NCI-H1417 treated with DMSO at 0.1 percent for 48 hours (cell line): ENCODE results near the gene FOSL2.

ENCODE experiments used
- DNase-seq: peaks from one replicate; lab custom pipeline; 2025; lab: John Stamatoyannopoulos, UW

FOSL2 gene

GRCh38 chr2:28432362-28432761 lies 39.7 kb downstream of the FOSL2 start:
- DNase-seq: no peak

DNA sequence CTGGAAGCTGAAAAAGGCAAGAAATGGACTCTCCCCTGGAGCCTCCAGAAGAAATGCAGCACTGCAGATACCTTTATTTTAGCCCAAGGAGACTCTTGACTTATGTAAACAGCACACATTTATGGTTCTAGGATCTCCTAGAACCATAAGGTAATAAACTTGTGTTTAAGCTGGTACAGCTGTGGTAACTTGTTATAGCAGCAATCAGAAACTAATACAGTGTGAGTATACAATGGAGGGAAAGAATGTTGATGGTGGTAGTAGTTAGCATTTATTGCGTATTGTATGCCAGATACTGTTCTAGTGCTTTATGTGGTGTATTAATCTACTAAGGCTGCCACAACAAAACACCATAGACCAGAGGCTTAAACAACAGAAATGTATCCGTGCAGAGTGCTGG lies 40.6 kb downstream of the FOSL2 start:
- DNase-seq: no peak

- DNase-seq: no peak
These were observed 41.4 kb downstream of the FOSL2 start for GRCh38 chr2:28433935-28434599.

DNA sequence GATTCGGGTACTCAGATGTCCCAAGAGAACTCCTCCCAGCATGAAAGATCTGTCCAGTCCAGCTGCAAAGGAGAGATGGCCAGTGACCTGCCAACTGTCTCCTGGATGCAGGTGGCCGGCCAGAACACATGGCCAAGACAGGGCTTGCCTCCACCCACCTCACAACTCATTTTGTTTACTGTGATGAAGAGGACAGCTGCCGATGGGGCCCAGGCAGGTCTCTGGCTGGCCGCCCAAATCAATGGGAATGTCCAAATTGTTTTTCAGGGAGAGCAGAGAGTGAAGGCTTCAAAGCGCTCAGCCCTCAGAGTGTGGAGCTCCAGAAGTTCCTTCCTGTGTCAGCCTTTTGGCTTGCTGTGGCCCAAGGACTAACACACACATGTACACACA lies 41.9 kb downstream of the FOSL2 start:
- DNase-seq: no peak

DNA sequence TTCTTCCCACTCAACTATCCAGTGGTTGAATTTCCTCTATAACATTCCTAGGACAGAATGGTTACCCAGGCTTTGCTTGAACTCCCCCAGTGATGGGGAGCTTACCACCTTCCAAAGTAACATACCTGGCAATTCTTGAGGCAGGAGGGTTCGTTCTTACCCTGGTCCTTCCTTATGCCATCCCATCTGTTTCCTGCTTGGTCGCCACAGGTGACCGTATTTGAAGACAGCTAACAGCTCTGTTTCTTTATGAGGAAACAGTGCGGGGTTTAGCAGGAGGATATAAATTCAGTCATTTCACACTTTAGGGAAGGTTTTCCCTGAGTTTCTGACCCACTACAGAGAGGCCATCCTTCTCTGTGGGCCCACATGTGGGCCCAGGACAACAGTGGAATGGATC lies 42.6 kb downstream of the FOSL2 start:
- DNase-seq: no peak

- no peak for DNase-seq
These were observed 43.2 kb downstream of the FOSL2 start for GRCh38 chr2:28435814-28436351.

GRCh38 chr2:28436525-28437051 lies 43.9 kb downstream of the FOSL2 start:
- DNase-seq: no peak

- DNase-seq: no peak
These were observed 44.6 kb downstream of the FOSL2 start for GRCh38 chr2:28437149-28437835.

GRCh38 chr2:28437918-28438317 lies 45.3 kb downstream of the FOSL2 start:
- no peak for DNase-seq

- no peak for DNase-seq
These were observed 45.9 kb downstream of the FOSL2 start for GRCh38 chr2:28438532-28439063.

GRCh38 chr2:28439127-28439526 lies 46.5 kb downstream of the FOSL2 start:
- DNase-seq: no peak

DNA sequence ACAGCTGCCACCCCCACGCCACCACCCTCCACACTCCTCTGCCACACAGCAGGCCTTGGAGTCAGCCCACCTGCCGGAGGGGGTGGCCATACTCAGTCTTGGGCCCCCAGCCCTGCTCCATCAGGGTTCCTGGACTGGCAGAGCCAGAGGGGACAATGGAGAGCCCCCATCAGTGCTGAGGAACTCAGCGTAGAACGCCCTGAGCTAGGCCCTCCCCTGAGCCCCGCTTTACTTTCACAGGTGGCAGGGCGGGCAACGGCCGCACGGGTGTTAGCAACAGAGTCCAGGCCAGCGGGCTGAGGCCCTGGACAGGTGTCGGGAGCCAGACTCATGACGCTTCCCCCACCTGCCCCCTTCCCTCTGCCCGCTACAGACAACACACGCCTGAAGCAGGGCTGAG lies 47.1 kb downstream of the FOSL2 start:
- DNase-seq: no peak

GRCh38 chr2:28442328-28442727 lies 49.7 kb downstream of the FOSL2 start:
- DNase-seq: no peak

GRCh38 chr2:28444956-28445355 lies 52.3 kb downstream of the FOSL2 start:
- DNase-seq: no peak

DNA sequence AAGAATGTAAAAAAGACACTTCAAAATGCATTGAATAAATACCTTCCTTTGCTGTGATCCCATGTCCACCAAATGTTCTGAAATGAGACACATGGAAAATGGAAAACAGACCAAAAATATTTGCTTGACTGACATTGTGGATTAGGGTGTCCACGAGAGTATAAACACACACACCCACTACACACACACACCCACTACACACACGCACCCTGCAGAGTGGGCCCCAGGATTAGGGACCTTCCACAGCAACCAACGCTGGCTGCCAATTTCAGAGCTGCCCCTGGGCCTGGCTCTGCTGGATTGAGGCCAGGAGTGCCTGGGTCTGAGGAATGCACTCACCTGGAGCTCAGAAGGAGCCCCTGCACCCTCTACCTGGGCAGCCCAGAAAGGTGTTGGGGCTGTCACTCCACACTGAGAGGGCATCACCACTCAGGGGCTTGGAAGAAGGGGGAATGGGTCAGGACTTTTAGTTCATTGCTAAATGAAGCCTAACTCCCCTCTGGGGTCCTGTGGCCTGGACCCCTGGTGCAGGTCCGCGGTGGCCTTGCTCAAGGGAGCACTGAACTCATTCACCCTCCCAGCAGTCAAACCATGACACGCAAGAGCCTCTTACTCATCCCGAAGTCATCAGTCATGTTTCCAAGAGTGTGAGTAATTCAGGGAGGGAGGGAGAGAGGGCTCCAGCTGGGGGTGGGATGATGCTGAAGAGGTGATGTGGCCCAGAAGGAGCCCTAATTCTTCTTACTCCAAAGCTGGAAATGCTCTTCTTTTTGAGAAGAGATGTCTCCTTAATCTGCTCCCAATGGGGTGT lies 53.0 kb downstream of the FOSL2 start:
- no peak for DNase-seq

DNA sequence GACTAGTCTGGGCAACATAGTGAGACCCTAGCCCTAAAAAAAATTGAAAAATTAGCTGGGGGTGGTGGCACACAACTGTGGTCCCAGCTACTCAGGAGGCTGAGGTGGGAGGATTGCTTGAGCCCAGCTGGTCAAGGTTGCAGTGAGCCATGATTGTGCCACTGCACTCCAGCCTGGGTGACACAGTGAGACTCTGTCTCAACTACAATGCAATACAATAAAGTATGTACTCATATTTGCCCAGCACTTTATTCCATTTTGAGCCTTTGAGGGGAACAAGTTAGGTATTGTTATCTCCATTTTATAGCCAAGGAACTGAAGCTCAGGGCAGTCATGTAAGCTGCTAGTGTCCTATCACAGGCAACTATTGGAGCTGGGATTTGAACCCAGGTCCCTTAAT lies 53.9 kb downstream of the FOSL2 start:
- DNase-seq: no peak

- no peak for DNase-seq
These were observed 54.4 kb downstream of the FOSL2 start for GRCh38 chr2:28447086-28447485.

DNA sequence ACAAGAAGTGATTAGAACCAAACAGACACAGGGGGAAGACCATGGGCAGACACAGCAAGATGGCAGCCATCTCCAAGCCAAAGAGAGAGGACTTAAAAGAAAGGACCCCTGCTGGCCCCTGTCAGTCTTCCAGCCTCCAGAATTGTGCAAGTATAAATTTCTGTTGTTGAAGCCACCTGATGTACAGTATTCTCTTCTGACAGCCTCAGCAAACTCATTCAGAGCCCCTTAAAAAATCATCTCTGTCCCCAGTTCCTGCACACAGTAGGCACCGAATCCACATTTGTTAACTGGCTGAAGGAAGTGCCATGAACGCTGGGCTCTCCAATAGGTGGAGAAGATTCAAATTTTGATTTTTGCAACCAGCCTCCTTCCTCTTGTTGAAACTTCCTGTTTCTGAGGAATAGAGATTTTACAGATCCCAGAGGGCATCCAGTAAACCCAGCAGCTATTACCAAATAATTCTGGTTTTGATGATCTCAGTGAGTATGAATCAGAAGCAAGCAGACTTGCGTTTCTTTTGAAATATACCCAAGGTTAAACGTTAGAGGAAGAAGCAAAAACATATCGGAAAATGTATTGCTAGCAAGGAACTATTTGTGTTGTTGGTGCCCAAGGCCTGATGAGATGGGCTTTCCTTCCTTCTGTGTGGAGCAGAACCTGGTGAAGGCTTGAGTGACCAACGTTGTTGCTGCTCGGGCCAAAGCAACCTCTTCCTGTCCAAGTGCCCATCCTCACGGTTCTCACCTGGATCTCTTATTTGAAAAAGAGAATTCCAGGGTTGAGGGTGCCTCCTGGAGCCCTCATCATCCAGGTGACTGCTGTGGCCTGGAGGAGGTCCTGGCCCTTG lies 55.5 kb downstream of the FOSL2 start:
- DNase-seq: no peak

DNA sequence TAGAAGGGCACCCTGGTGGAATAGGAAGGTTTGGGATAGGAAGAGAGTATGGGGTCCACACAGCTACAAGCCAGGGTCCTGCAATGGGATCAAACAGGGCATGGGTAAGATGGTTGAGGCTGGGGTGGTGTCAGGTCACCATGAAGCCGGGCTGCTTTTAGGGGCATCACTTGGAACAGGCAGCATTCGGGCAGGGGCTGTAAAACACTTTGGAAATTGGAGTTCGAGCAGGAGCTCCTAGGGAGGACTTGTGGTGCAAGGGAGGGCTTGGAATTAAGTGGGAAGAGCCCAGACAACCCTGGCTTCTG lies 56.1 kb downstream of the FOSL2 start:
- no peak for DNase-seq

DNA sequence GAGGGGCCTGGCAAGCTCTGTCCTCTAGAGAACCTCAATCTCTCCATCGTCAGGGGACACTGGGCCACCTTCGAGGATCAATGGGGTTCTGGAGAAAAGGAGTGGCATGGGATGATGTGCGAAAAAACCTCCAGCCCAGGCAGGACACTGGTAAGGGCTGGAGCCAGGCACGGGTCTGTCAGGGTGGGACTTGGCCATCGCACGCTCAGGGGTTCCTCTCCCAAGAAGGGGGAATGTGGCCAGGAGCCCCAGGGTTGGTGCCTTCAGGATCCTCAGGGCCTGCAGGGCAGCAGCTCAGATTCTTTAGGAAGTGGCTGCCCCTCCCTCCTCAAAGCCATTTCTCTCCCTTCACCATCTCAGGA lies 56.4 kb downstream of the FOSL2 start:
- no peak for DNase-seq

GRCh38 chr2:28449488-28450395 lies 57.1 kb downstream of the FOSL2 start:
- DNase-seq: no peak
